NCI-H2196 (cell line): ENCODE data around the gene WDR64.

Experiments
- DNase-seq: peaks from one replicate; lab custom pipeline; 2025; ENCODE audit not compliant: unreplicated experiment; lab: John Stamatoyannopoulos, UW

WDR64 gene

DNA sequence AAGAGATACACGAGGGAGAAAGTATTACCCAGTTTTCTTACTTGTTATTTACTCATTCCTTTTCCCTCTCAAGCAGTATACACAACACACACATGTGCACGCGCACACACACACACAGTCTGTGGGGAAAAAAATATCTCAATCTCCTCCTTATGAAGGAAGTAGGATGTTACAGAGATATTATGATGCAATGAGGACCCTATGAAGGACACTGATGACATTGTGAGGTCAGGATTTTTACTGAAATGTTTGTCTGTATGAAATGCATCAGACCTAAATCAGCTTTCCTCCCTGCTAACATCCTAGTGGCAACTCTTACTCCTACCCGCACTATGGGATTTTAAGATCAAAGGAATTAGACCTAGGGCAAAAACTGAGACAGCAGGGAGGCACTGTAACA is at the start of gene WDR64:
WDR64 (plus strand) TSS at position 270 of the 400 bp plus-strand sequence. CDS start 204 bp downstream, outside the sequence.
- no peak for DNase-seq

DNA sequence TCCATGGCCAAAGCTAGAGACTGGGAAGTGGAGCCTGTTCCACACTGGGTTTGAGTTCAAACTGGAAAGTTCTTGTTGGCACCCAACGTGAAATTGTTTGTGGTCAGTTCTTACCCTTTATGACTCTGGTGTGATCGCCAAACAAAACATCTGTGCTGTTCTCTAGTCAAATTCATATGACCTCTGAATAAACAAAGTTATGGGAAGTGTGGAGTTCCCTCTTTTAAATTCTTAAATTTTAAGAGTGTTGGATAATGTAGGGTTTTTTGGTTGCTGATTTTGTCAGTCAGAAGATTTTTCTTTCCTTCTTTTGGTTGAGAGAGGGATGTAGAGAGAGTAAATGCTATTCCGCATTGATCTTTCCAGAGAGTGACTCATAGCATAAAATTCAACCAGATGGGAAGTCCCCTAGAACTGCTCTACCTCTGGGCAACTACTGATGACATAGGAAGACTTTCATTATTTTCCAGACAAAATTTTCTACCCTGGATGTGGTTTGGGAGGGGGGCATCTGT is 48.3 kb upstream of the WDR64 start:
- no peak for DNase-seq

DNA sequence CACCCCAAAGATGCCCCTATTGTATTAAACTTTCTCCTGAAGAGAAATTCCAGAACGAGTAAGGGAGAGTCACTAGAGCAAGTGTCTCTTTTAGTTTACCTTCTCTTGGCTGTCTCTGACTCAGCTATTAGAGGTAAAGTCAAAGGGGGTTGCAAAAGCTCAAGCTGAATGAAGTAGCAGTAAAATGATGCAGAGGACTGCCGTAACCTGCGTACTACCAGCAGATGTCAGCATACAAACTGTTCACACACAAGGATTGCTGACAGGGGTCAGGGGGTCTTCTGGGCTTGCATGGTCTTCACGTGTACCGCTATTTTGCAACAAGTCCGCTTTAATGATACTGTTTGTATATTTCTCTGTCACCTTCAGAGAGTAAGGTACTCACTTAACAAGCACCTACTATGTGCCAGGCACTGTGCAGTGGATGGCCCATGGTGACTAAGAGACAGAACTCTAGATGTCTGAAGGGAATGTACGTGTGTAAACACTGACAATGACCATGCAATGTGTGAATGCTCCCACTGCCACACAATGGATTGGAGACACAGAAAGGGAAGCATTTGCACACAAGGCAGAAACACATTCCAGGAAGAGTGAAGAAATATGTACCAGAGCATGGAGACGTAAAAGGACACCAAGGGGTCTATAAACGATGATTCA is 46.8 kb upstream of the WDR64 start:
- no peak for DNase-seq

DNA sequence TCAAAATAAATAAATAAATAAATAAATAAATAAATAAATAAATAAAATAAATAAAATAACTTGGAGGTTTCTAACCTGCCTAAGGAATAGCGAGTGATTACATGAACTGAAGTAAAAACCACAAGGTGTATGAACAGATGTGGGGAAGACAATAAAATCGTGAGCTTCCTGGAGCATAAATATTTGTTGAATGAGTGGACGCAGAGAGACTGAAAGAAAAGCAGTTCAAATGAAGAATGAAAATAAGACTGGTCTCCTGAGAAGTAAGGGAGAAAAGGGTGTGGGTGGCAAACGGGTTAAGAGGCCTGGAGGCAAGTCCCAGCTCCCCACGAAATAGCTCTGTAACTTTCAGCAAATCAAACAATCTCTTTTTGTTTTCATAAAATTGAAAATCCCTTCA is 45.5 kb upstream of the WDR64 start:
- no peak for DNase-seq

DNA sequence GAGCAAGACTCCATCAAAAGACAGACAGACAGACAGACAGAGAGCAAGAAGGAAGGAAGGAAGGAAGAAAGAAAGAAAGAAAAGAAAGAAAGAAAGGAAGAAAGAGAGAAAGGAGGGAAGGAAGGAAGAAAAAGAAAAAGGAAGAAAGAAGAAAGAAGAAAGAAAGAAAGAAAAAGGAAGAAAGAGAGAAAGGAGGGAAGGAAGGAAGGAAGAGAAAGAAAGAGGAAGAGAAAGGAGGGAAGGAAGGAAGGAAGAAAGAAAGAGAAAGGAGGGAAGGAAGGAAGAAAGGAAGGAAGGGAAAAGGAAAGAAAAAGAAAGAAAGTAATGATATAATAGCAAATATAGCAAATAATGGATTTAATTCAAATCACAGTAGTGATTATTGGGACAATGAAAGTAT is 44.6 kb upstream of the WDR64 start:
- no peak for DNase-seq

DNA sequence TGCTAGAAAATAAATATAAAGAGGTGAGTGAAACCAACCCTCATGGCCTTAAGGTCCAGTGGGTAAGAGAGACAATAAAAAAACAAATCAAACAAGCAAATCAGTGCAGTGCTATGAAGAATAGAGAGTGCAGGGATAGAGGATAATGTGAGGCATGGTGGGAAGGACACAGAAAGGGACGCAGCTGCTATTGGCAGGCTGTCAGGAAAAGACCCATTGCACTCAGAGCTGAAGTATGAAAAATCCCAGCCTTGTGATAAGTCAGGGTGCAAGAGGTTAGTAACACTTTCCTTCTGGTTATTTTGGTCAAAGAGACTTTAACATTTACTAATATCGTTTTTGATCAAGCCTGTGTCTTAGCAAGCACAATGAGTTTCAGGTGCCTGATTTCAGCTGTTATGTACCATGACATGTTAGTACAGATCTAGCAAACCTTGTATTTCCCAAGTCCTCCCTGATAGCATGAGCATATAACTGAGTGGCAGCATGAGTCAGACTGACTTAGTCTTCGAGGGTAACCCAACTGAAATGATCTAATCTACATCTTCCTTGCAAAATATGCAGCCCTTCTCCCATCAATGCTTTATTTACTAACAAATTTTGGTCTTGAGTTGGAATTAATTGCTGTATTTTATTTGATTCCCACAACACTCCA is 43.6 kb upstream of the WDR64 start:
- DNase-seq = no peak

DNA sequence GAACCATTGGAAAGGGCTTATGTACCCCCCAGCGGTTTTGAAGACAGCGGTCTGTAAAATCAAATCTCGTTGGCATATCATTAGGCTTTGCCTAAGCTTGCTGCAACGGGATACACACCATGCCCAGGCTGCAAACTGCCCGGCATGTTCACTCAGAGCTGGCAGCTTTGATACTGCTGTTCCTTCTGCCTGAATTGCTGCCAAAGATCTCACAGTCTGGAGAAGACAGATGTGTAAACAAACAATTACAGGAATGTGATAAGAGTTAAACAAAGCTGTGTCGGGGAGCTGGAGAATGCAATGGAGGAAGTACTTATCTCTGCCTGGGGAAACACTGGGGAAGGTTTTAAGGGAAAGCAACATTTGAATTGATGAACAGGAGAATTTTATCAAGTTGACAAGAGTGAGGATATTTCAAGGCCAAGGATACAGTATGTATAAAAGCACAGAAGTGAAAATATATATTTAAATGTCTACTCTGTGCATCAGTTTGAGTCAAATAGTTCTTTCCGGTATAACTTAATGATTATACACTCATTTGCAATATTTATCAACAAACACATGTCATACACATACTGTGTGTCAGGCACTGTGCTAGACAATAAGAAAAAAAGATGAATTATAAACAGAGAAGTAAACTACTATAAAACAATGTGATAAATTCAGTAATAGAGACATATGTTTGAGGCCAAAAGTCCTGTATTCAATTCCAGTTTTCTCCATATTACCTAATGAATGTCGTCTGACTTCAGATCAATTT is 41.8 kb upstream of the WDR64 start:
- peak; percentile 56 for DNase-seq

DNA sequence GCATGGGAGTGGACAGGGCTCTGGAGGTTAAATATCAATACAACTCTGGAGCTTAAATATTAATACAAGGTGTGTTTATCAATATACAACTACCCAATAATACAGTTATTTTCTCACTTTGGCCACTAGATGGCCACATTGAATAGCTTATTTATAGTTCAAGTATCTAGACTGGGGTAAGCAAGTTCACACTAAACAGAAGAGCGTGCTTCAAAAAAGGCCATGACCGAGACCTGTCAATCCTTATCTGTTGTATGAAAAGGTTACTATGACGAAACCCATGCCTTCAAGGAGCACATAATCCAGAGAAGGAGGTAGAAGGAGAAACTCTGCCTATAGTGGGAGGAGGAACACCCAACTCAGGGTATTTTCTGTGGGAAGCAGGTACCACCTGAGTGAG is 41.0 kb upstream of the WDR64 start:
- peak; percentile 16 for DNase-seq

DNA sequence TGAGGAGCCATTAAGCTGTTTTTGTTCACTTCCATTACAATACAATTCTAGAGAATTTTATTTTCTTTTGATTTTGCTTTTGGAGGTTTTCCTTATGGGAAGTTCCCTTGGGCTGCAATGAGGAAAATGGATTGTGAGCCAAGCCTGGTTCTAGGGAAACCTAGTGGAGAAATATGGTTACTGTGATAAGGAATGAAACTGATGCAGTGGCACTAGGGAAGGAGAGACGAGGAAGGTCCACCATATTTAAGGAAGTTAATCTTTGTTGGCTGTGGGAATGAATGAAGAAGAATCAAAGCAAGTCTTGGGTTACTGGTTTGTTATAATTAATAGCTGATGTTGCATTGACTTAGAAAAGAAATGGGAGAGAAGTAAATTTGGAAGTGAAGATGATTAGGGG is 40.3 kb upstream of the WDR64 start:
- DNase-seq = no peak

DNA sequence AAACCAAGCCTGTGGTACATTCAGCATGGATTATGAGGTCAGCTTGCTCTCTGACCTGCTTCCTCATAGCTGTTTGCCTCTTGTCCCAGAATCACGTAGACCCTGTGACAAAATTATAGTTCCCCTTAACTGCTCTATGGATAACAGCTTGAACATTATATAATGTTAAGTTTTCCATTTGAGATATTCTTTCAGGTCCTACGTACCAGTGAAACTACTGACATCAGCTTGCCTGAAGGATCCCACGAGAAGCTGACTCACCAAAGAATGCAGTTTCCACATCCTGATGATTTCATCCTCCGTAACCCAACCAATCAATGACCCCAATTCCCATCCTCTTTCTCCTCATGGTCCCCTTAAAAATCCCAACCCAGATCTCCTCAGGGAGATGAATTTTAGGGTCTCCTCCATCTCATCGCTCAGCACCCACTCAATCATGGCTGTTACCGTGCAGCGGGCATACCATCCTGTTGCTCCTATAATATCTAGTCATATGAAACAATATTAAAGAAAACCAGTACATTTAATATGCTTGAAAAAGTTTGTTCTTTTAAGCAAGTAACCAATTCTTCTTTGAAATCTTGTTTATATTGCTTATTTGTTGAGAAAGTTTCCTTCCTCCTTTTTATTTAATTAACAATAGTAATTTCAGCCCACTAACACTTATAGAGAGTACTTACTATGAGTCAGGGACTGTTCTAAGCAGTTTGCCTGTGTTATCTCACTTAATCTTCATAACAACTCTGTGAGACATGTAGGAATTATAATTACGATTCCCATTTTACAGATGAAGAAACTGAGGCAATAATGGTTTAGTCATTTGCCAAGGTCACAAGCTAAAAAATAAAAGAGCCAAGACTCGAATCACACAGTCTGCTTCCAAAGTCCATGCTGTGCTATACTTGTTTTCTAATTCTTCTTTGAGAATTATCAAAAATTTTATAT is 39.3 kb upstream of the WDR64 start:
- no peak for DNase-seq

DNA sequence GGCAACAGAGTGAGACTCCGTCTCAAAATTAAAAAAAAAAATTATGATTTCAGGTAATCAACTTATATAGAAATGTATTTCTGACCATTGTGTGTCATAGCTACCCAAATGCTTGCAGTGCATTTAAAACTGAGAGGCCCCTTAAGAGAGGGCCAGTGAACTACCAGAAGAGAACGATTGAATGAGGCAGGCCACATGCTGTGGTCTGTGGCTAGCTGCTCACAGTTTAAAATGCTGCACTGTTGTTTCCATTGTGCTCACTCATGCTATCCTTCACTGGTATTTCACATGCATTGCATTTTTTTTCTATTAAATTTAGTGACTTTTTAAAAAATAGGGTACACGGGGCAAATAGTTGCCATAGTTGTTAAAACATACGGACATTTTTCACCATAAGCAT is 37.9 kb upstream of the WDR64 start:
- no peak for DNase-seq

DNA sequence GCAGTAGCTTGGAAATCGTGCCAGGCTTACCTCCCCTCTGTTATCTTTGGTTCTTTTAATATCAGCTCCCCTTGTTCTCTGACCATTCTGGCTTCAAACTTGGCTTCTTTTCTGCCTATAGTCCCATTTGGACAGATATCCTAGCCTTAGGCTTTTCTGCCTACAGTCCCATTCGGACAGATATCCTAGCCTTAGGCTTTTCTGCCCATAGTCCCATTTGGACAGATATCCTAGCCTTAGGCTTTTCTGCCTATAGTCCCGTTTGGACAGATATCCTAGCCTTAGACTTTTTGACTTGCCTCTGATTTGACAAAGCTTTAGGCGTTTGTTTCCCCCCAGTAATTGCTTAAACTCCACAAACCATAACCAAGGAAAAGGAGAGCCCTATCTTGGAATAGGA is 37.5 kb upstream of the WDR64 start:
- DNase-seq = no peak

DNA sequence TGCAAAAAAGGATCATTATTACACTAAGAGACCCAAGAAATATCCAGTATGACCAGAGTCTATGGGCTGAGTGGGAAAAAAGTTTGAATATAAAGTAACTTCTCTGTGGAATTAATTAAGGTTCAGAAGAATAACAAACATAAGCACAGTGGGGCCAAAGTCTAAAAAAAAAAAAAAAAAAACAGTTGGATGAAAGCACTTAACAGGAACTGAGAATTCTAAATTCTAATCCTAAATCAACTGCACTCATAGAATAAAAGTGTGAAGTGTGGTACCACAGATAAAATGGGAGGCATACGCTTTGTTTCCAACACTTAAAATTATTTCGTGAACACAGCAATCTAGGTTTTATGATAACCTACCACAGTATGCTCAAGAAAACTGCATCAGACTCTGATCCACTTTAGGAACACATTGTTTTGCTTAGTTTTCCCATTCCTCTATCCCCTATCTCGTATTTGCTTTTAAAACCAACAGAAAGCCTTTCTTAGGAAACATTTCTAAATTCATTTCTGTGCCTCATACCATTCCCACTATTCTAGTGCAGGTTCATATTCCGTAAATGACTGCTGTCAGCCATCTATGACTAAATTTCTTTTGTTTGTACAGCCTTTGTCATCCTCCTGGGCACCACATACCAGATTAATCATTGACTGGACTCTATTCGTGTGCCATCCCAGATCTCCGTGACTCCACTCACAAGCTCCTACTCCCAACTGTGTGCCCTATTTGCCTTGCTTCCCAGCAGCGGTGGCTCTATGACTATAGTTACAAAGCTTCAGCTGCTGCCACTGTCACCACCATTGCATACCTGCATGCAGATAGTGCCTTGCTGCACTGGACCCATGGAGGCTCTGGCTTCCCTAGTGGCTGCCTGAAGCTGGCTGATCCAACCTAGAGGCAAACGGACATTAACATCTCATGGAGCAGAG is 36.8 kb upstream of the WDR64 start:
- DNase-seq = no peak

DNA sequence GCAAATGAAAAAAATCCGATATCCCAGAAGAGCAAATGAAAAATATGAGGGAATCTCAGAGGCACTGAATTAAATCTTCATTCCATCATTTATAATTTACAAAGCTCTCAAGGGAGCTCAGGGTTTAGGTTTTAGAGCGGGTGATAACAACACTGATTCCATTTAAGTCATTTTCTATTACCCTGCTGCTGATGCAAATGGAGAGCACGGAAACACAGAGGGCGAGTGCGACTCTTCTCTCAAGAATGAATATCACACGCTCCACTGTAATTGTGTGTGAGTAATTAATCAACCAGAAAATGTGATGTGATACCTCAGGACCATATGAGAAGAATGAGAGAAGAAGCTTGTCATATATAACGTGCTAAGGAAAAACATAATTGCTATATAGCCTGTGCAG is 34.7 kb upstream of the WDR64 start:
- DNase-seq = no peak

DNA sequence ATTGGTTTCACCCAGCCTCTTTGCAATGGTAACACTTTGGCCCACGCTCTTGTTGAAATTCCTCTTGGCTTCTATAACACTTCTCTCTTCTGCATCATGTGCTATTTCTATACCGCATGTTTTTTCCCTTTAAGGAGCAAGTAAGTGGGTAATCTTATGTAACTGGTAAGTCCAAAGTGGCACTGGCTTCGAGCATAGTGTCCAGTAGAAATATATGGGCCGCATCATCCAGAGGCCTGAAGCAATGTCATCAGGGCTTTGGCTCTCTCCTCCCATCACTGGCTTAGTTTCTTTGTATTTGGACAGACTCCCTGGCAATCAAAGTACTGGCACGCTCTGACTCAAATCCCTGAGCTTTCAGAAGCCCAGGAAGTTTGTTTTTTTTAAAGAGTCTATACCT is 29.4 kb upstream of the WDR64 start:
- DNase-seq = no peak

DNA sequence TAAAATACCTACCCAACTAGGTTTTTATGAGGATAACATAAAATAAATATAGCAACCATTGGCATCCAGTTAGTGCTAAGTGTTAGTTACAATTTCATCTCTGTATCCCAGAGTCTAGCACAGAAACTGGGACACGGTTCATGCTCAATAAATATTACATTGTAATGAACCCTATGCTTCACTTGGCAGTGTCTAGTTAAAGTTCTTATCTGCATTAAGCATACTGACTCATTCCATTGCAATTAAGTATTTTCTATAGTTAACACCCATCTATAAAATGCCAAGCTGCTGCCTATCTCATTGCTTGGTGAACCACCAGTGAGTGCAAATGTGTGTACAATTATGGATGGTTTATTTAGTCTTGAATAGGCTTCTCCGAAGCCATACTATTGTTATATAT is 27.1 kb upstream of the WDR64 start:
- DNase-seq = no peak

DNA sequence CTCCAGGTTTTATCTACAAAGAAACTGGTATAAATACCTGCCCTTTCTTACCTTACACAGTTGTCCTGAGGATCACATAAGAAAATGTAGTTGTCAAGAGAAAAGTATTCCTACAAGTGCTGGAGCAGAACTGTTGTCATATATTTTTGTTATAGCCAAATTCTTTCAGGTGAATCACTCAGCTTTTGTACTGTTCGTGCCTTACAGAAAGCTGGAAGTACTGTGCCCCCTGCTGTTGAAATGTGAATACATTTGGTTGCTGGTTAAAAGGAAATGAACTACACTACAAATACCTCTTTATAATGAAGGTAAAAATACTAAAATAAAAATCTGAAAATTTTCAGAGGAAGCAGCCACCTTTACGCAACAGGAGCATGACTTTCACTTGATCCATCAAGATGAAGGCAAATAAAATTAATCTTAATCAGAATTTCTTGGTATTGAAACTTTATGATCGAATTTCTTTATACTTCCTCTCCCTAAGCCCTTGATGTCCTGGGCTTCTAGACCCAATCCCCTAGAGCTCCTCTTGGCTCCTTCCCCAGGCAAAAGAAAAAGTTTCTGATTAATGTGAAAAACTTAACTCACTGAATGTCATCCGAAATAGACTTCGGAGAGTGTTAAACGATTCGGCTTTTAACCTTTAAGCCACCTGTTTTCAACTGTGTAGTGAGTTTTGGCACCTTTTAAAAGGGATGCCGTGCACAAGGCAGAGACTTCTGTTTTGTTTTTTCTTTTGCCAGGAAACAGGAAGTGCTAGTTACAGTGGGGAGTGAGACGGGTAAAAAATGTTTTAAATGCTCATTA is 24.4 kb upstream of the WDR64 start:
- peak; percentile 16 for DNase-seq

DNA sequence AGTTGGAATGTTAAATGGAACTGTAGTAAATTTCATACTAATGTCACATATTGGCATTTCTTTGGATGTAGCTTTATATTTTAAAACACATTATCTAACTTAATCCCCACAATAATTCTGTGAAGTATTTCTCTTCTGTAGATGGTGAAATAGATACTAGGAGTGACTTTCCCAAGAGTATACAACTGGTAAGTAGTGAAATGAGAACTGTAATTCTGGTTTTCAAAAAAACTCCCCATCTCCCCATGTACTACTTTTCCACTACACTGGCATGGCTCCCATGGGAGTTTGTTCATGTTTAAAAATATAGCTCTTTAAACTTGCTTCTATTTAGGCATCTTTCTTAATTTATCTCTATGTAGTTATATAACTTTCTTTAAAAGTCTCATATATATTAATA is 22.1 kb upstream of the WDR64 start:
- no peak for DNase-seq

DNA sequence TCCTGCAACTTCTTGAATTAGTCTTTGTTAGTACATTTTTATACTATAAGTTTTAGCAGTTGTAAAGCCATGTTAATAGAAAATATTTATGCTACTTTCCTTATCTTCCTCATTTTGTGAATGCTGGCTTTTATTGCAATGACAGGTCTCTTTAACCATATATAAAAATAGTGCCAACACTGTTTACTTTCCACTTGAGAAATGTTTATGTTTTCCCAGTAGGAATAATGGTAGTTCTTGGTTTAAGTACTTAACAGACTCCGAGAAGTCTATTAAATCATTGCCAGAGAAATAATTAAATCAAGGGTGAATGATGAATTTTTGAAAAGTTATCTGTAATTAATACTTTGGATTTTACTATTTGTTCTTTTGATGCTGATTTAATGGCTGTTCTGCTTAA is 21.6 kb upstream of the WDR64 start:
- DNase-seq = no peak
